Measurements from ENCODE around the gene PSMC3IP. TPM values are rescaled to one million over a fixed set of nuclear protein-coding genes. Genes with fewer than 3 reads are reported as not detected.

Gene PSMC3IP
- total and polyA plus RNA-seq, 2 of the 4 experiments (the other 2 are of a cell fraction) = 5.6 to 9.8 TPM

Other genes starting within 250 kb of the PSMC3IP start
- 61.9 and 66.3 TPM in 2 replicates for gene STAT3, start 189.3 kb downstream of the PSMC3IP start, total RNA-seq (2012; rRNA removed)
- gene STAT3, start 189.3 kb downstream of the PSMC3IP start, polyA plus RNA-seq (2012; rRNA removed) = 47.2 and 48.0 TPM in 2 replicates
- gene CAVIN1, start 154.5 kb downstream of the PSMC3IP start, total RNA-seq (2012; rRNA removed) = 556 and 644 TPM in 2 replicates
- 491 and 533 TPM in 2 replicates for gene CAVIN1, start 154.5 kb downstream of the PSMC3IP start, polyA plus RNA-seq (2012; rRNA removed)
- gene ATP6V0A1, start 118.9 kb downstream of the PSMC3IP start, total RNA-seq (2012; rRNA removed) = 18.8 and 23.6 TPM in 2 replicates
- 34.0 and 36.2 TPM in 2 replicates for gene ATP6V0A1, start 118.9 kb downstream of the PSMC3IP start, polyA plus RNA-seq (2012; rRNA removed)
- 6.5 and 7.5 TPM in 2 replicates for gene NAGLU, start 41.5 kb downstream of the PSMC3IP start, total RNA-seq (2012; rRNA removed)
- gene NAGLU, start 41.5 kb downstream of the PSMC3IP start, polyA plus RNA-seq (2012; rRNA removed) = 29.2 TPM in 2 replicates
- gene HSD17B1, start 24.8 kb downstream of the PSMC3IP start, total RNA-seq (2012; rRNA removed) = 0.56 and 0.72 TPM in 2 replicates
- 1.4 and 2.9 TPM in 2 replicates for gene HSD17B1, start 24.8 kb downstream of the PSMC3IP start, polyA plus RNA-seq (2012; rRNA removed)
- gene COASY, start 15.6 kb downstream of the PSMC3IP start, total RNA-seq (2012; rRNA removed) = 9.7 and 10.6 TPM in 2 replicates
- 44.0 and 46.6 TPM in 2 replicates for gene COASY, start 15.6 kb downstream of the PSMC3IP start, polyA plus RNA-seq (2012; rRNA removed)
- gene MLX, start 10.6 kb downstream of the PSMC3IP start, total RNA-seq (2012; rRNA removed) = 37.5 and 37.8 TPM in 2 replicates
- gene MLX, start 10.6 kb downstream of the PSMC3IP start, polyA plus RNA-seq (2012; rRNA removed) = 45.5 and 45.6 TPM in 2 replicates
- gene RETREG3, start 31.6 kb upstream of the PSMC3IP start, total RNA-seq (2012; rRNA removed) = 44.1 and 47.2 TPM in 2 replicates
- gene RETREG3, start 31.6 kb upstream of the PSMC3IP start, polyA plus RNA-seq (2012; rRNA removed) = 18.1 and 24.4 TPM in 2 replicates
- 38.9 and 42.5 TPM in 2 replicates for gene TUBG1, start 32.0 kb upstream of the PSMC3IP start, total RNA-seq (2012; rRNA removed)
- gene TUBG1, start 32.0 kb upstream of the PSMC3IP start, polyA plus RNA-seq (2012; rRNA removed) = 93.8 and 94.5 TPM in 2 replicates
- 3.3 and 3.6 TPM in 2 replicates for gene TUBG2, start 81.6 kb upstream of the PSMC3IP start, total RNA-seq (2012; rRNA removed)
- gene TUBG2, start 81.6 kb upstream of the PSMC3IP start, polyA plus RNA-seq (2012; rRNA removed) = 19.4 and 24.6 TPM in 2 replicates
- 2.5 and 2.9 TPM in 2 replicates for gene PLEKHH3, start 99.3 kb upstream of the PSMC3IP start, total RNA-seq (2012; rRNA removed)
- gene PLEKHH3, start 99.3 kb upstream of the PSMC3IP start, polyA plus RNA-seq (2012; rRNA removed) = 10.5 and 13.2 TPM in 2 replicates
- 0.36 and 0.56 TPM in 2 replicates for gene CCR10, start 104.1 kb upstream of the PSMC3IP start, total RNA-seq (2012; rRNA removed)
- gene CCR10, start 104.1 kb upstream of the PSMC3IP start, polyA plus RNA-seq (2012; rRNA removed) = 2.4 and 3.0 TPM in 2 replicates
- 10.6 and 12.2 TPM in 2 replicates for gene CNTNAP1, start 104.8 kb upstream of the PSMC3IP start, total RNA-seq (2012; rRNA removed)
- 72.2 and 77.0 TPM in 2 replicates for gene CNTNAP1, start 104.8 kb upstream of the PSMC3IP start, polyA plus RNA-seq (2012; rRNA removed)
- gene EZH1, start 167.3 kb upstream of the PSMC3IP start, total RNA-seq (2012; rRNA removed) = 17.6 and 18.6 TPM in 2 replicates
- 21.1 and 27.3 TPM in 2 replicates for gene EZH1, start 167.3 kb upstream of the PSMC3IP start, polyA plus RNA-seq (2012; rRNA removed)
- 0.18 and 0.28 TPM in 2 replicates for gene RAMP2, start 183.5 kb upstream of the PSMC3IP start, total RNA-seq (2012; rRNA removed)
- 1.6 and 2.5 TPM in 2 replicates for gene RAMP2, start 183.5 kb upstream of the PSMC3IP start, polyA plus RNA-seq (2012; rRNA removed)
- gene VPS25, start 195.7 kb upstream of the PSMC3IP start, total RNA-seq (2012; rRNA removed) = 71.3 and 78.3 TPM in 2 replicates
- 127 and 130 TPM in 2 replicates for gene VPS25, start 195.7 kb upstream of the PSMC3IP start, polyA plus RNA-seq (2012; rRNA removed)
- 1.3 and 1.9 TPM in 2 replicates for gene WNK4, start 202.9 kb upstream of the PSMC3IP start, total RNA-seq (2012; rRNA removed)
- 15.1 and 16.2 TPM in 2 replicates for gene WNK4, start 202.9 kb upstream of the PSMC3IP start, polyA plus RNA-seq (2012; rRNA removed)
- 50.5 and 78.1 TPM in 2 replicates for gene COA3, start 221.0 kb upstream of the PSMC3IP start, total RNA-seq (2012; rRNA removed)
- 66.8 and 75.9 TPM in 2 replicates for gene COA3, start 221.0 kb upstream of the PSMC3IP start, polyA plus RNA-seq (2012; rRNA removed)
- not detected in 2 replicates for gene CNTD1, start 221.1 kb upstream of the PSMC3IP start, total RNA-seq (2012; rRNA removed)
- not detected in 2 replicates for gene CNTD1, start 221.1 kb upstream of the PSMC3IP start, polyA plus RNA-seq (2012; rRNA removed)
- gene BECN1, start 246.6 kb upstream of the PSMC3IP start, total RNA-seq (2012; rRNA removed) = 93.9 and 119 TPM in 2 replicates
- gene BECN1, start 246.6 kb upstream of the PSMC3IP start, polyA plus RNA-seq (2012; rRNA removed) = 73.1 and 84.0 TPM in 2 replicates